PC-9 (cell line): ENCODE measurements around the gene PRKAR2B. TPM values are rescaled to one million over a fixed set of nuclear protein-coding genes. Genes with fewer than 3 reads are reported as not detected.

Source experiments
- BruUV-seq: library from RNA; stranded (reverse); fragments of 400-500 nt; replicated peaks from 2 replicates; lab custom pipeline; 2021; lab: Mats Ljungman, UMichigan
- CTCF ChIA-PET: fragments of 300-600 bp; sonication (Branson Sonifier 250); formaldehyde crosslinking; loops from one replicate; lab custom pipeline; 2022; ENCODE audit warnings: antibody characterized with exemption; lab: Charles Lee
- POLR2A ChIA-PET: fragments of 300-600 bp; sonication (Branson Sonifier 250); formaldehyde crosslinking; loops from one replicate; lab custom pipeline; 2022; ENCODE audit warnings: antibody characterized with exemption; ENCODE audit not compliant: unreplicated experiment; lab: Charles Lee
- DNase-seq, 2 experiments: peaks; one replicate each; pipeline versions ENCODE4 v3.0.0 to v3.0.0-alpha.2; 2015 to 2022; ENCODE audit warnings: mixed read lengths in 1 of 2
- H2AFZ ChIP-seq: fragments of 200-600 bp; sonication (generic); 2 replicates; pipeline ENCODE4 v1.8.1; 2017; ENCODE audit warnings: antibody characterized with exemption
- H3F3A ChIP-seq: fragments of 200-600 bp; sonication (generic); 2 replicates; pipeline ENCODE4 v1.8.1; 2017; ENCODE audit warnings: antibody characterized with exemption, mild to moderate bottlenecking, low read depth; ENCODE audit not compliant: insufficient read depth
- H3K27ac ChIP-seq: fragments of 200-600 bp; sonication (generic); 2 replicates; pipeline ENCODE4 v1.6.1; 2016; ENCODE audit warnings: mixed run types
- H3K27me3 ChIP-seq: fragments of 200-600 bp; sonication (generic); 2 replicates; pipeline ENCODE4 v1.6.1; 2016; ENCODE audit warnings: low read depth, mixed run types; ENCODE audit not compliant: insufficient read depth
- H3K36me3 ChIP-seq: fragments of 200-600 bp; sonication (generic); 2 replicates; pipeline ENCODE4 v1.6.1; 2016; ENCODE audit warnings: low read depth, mixed run types
- H3K4me1 ChIP-seq: fragments of 200-600 bp; sonication (generic); replicated peaks from 2 replicates; pipeline ENCODE4 v1.6.1; 2016; ENCODE audit warnings: mixed run types; ENCODE audit not compliant: insufficient read depth
- H3K4me2 ChIP-seq: fragments of 200-600 bp; sonication (generic); 2 replicates; pipeline ENCODE4 v1.6.1; 2017; ENCODE audit warnings: mixed run types
- H3K4me3 ChIP-seq: fragments of 200-600 bp; sonication (generic); 2 replicates; pipeline ENCODE4 v1.6.1; 2016; ENCODE audit warnings: mixed run types
- H3K79me2 ChIP-seq: fragments of 200-600 bp; sonication (generic); 2 replicates; pipeline ENCODE4 v1.6.1; 2017; ENCODE audit warnings: low read depth, mixed run types
- H3K9me2 ChIP-seq: fragments of 200-600 bp; sonication (generic); 2 replicates; pipeline ENCODE4 v1.8.1; 2017; ENCODE audit warnings: mild to moderate bottlenecking; ENCODE audit not compliant: insufficient read depth
- H3K9me3 ChIP-seq: fragments of 200-600 bp; sonication (generic); 2 replicates; pipeline ENCODE4 v1.8.1; 2016; ENCODE audit warnings: low read depth; ENCODE audit not compliant: insufficient read depth
- H4K20me1 ChIP-seq: fragments of 200-600 bp; sonication (generic); 2 replicates; pipeline ENCODE4 v1.8.1; 2017; ENCODE audit not compliant: insufficient read depth
- CTCF ChIP-seq: fragments of 200-600 bp; sonication (generic); conservative IDR thresholded peaks from 2 replicates; pipeline ENCODE4 v1.6.1; 2017; ENCODE audit warnings: mixed run types, antibody characterized with exemption, mild to moderate bottlenecking, moderate library complexity
- EZH2 ChIP-seq: fragments of 200-600 bp; sonication (generic); IDR thresholded peaks from 2 replicates; pipeline ENCODE4 v1.8.0; 2017; ENCODE audit warnings: antibody characterized with exemption, low read depth
- intact Hi-C: fragments of 100-400 bp; cut with micrococcal nuclease; formaldehyde crosslinking; loops from one replicate; pipeline ENCODE4 v1.10.0; 2022; ENCODE audit not compliant: unreplicated experiment
- total RNA-seq: library from RNA; stranded (reverse); gene quantifications from 2 replicates; pipeline ENCODE4 v1.2.3, GENCODE V29; 2021

The PRKAR2B gene
- total RNA-seq, 1 experiment from 2014 or later = 2.9 TPM

DNA sequence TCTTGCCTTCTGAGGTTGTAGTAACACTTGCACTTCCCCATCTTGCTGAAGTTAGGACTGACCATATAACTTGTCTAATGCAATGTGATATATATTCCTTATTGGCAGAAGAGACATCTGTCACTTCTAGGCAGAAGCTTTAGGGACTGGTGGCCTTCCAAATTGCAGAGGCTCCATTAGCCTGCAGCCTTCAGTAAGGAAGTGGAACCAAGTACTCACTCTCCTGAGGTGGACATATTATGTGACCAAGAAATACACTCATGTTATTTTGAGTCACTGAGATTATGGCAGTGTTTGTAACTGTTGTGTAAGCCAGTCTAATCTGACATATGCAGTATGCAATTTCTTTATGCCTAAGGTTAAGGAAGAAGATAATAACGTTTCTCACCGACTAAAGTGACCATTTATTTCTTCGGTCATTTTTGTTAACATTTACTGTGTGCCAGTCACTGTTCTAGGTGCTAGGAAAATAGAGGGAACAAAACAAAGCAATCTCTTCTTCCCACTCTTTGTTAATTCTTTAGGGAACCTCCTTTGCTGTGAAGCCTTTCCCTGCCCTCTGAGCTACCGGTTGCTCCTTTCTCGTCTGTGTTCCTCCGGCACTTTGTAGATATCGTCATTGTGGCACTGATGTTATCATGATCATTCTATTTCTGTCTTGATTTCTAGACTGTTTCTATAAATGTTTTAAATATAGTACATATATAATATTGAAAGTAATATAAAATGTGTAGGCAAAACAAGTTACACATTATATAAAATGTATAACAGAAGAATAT lies 71.4 kb downstream of the PRKAR2B start:
- H3K4me1 ChIP-seq = no peaks in the 10 kb centered on the region
- no peaks in the 10 kb centered on the region for H3K27me3 ChIP-seq
- ChIA-PET POLR2A (interaction anchor here (0.6 kb wide), 1 partner anchor 13 kb away, joined by 3 read pairs; no protein-coding TSS in a partner anchor), CTCF (no interaction called here)
- H3K9me3 ChIP-seq = no peaks in the 10 kb centered on the region
- H2AFZ ChIP-seq = no peak overlapping the region
- H3K9me2 ChIP-seq = no peaks in the 10 kb centered on the region
- intact Hi-C loops = no loop called here
- H3F3A ChIP-seq = no peaks in the 10 kb centered on the region
- no TSS peak for BruUV-seq
- TF ChIP-seq CTCF = no peak
- TF ChIP-seq EZH2 = no peak
- no peaks in the 10 kb centered on the region for H3K36me3 ChIP-seq
- no peak overlapping the region for H3K4me3 ChIP-seq
- H3K27ac ChIP-seq = no peak overlapping the region
- no peak overlapping the region for H3K4me2 ChIP-seq
- no peaks in the 10 kb centered on the region for H4K20me1 ChIP-seq
- no peak for DNase-seq
- no peaks in the 10 kb centered on the region for H3K79me2 ChIP-seq

GRCh38 chr7:107118109-107118900 lies 73.8 kb downstream of the PRKAR2B start:
- TF ChIP-seq EZH2 (no peak), CTCF (no peak)
- Histone ChIP-seq H2AFZ (no peak overlapping the region), H3K27me3 (no peaks in the 10 kb centered on the region), H4K20me1 (no peaks in the 10 kb centered on the region), H3K9me3 (no peaks in the 10 kb centered on the region), H3K4me2 (no peak overlapping the region), H3K36me3 (no peaks in the 10 kb centered on the region), H3F3A (no peaks in the 10 kb centered on the region), H3K9me2 (no peaks in the 10 kb centered on the region), H3K79me2 (no peaks in the 10 kb centered on the region), H3K27ac (no peak overlapping the region), H3K4me1 (no peaks in the 10 kb centered on the region), H3K4me3 (no peak overlapping the region)
- no peak for DNase-seq
- BruUV-seq = no TSS peak
- CTCF ChIA-PET = no interaction called here
- intact Hi-C loops = no loop called here
- POLR2A ChIA-PET = no interaction called here

GRCh38 chr7:107119376-107120105 lies 75.0 kb downstream of the PRKAR2B start:
- H3K4me1 ChIP-seq = no peaks in the 10 kb centered on the region
- BruUV-seq = no TSS peak
- no peaks in the 10 kb centered on the region for H3K36me3 ChIP-seq
- H3K4me3 ChIP-seq = no peak overlapping the region
- H3F3A ChIP-seq = no peaks in the 10 kb centered on the region
- H3K27me3 ChIP-seq = no peaks in the 10 kb centered on the region
- no peak for DNase-seq
- CTCF ChIA-PET = no interaction called here
- H4K20me1 ChIP-seq = no peaks in the 10 kb centered on the region
- no peak for TF ChIP-seq EZH2
- TF ChIP-seq CTCF = no peak
- no peak overlapping the region for H2AFZ ChIP-seq
- intact Hi-C loops = no loop called here
- H3K9me2 ChIP-seq = no peaks in the 10 kb centered on the region
- H3K9me3 ChIP-seq = no peaks in the 10 kb centered on the region
- H3K4me2 ChIP-seq = no peak overlapping the region
- H3K27ac ChIP-seq = no peak overlapping the region
- no peaks in the 10 kb centered on the region for H3K79me2 ChIP-seq
- POLR2A ChIA-PET = no interaction called here
